Activated T-helper 2 cell treated with anti-CD3 and anti-CD28 coated beads, Interferon-gamma antibody, Interleukin-2, Interleukin-4, amounts not matched to agents 10 μg/mL and 5 μg/mL and 100 μg/mL, durations not matched to agents 14 hours and 24 hours and 36 hours (primary cell): ENCODE measurements around the gene VAT1L. TPM values are rescaled to one million over a fixed set of nuclear protein-coding genes. Genes with fewer than 3 reads are reported as not detected.

Source experiments
- DNase-seq: peaks from one replicate; pipeline ENCODE4 v3.0.0; 2021; ENCODE audit warnings: low spot score
- H3K27ac Mint-ChIP-seq: one replicate; pipeline ENCODE4 v1.8.0; 2021; ENCODE audit warnings: mixed read lengths
- H3K27me3 Mint-ChIP-seq: one replicate; pipeline ENCODE4 v1.8.0; 2021; ENCODE audit warnings: low read depth, mixed read lengths
- H3K36me3 Mint-ChIP-seq: one replicate; pipeline ENCODE4 v1.8.0; 2021; ENCODE audit warnings: low read depth, mixed read lengths
- H3K4me1 Mint-ChIP-seq: one replicate; pipeline ENCODE4 v1.8.0; 2021; ENCODE audit warnings: low read depth, mixed read lengths
- H3K4me3 Mint-ChIP-seq: one replicate; pipeline ENCODE4 v1.8.0; 2021; ENCODE audit warnings: low read depth, mild to moderate bottlenecking, moderate library complexity, mixed read lengths
- H3K9me3 Mint-ChIP-seq: one replicate; pipeline ENCODE4 v1.8.0; 2021; ENCODE audit warnings: mixed read lengths
- intact Hi-C: fragments of 100-400 bp; cut with micrococcal nuclease; formaldehyde crosslinking; loops from one replicate; pipeline ENCODE4 v1.15.1; 2023
- total RNA-seq: library from RNA; stranded (reverse); gene quantifications from 2 replicates; pipeline ENCODE4 v1.2.3, GENCODE V29; 2022

The VAT1L gene
- total RNA-seq, 1 donor from 2014 or later: not detected

GRCh38 chr16:77869997-77870813 lies 81.8 kb downstream of the VAT1L start:
- H3K27ac Mint-ChIP-seq: no peak overlapping the region
- H3K27me3 Mint-ChIP-seq: peaks cover 1% of the 10 kb centered on the region
- DNase-seq: no peak
- no peaks in the 10 kb centered on the region for H3K36me3 Mint-ChIP-seq
- peaks cover 14% of the 10 kb centered on the region for H3K4me1 Mint-ChIP-seq
- H3K4me3 Mint-ChIP-seq: no peak overlapping the region
- no peaks in the 10 kb centered on the region for H3K9me3 Mint-ChIP-seq
- intact Hi-C loops: no loop called here

DNA sequence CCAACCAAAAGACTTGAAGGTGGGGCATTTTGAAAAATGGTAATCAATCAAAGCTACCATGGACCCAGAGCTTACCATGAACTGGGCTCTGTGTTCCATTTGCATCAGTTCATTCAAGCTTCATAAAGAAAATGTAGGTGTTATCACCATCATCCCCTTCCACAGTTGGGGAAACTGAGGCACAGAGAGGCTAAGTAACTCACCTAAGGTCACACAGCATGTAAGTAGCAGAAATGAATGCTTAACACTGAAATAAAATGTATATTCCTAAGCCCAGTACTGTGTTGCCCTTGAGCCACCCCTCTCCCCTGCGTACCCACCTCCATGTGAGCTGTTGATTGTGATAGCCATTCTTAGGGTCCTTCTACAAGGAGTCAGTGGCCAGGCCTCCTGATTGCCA lies 83.6 kb downstream of the VAT1L start:
- no peak overlapping the region for H3K4me3 Mint-ChIP-seq
- no peak for DNase-seq
- intact Hi-C loops: no loop called here
- H3K9me3 Mint-ChIP-seq: no peaks in the 10 kb centered on the region
- H3K4me1 Mint-ChIP-seq: peaks cover 12% of the 10 kb centered on the region
- H3K27me3 Mint-ChIP-seq: no peaks in the 10 kb centered on the region
- H3K27ac Mint-ChIP-seq: no peak overlapping the region
- no peaks in the 10 kb centered on the region for H3K36me3 Mint-ChIP-seq

DNA sequence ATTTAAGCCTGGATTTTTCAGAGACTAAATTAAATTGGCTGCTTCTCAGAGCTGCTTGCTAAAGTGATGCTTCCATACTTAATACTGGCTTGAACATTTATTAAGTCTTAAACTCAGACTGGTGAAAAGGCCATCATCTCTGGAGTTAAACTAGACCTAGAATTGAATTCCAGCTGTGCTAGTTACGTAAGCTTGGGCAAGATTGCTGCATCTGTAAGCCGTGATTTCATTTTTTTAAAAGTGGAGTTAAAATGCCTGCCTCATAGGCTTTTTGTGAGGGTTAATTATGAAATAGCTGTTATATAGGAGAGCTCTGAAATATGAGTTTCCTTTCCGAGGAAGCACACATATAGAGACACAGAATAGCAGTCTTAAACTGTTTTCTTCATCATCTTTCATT lies 84.7 kb downstream of the VAT1L start:
- no peaks in the 10 kb centered on the region for H3K36me3 Mint-ChIP-seq
- intact Hi-C loops: no loop called here
- H3K4me1 Mint-ChIP-seq: peaks cover 12% of the 10 kb centered on the region
- no peak overlapping the region for H3K4me3 Mint-ChIP-seq
- peaks cover 3% of the 10 kb centered on the region for H3K27me3 Mint-ChIP-seq
- no peaks in the 10 kb centered on the region for H3K9me3 Mint-ChIP-seq
- DNase-seq: no peak
- no peak overlapping the region for H3K27ac Mint-ChIP-seq

- Mint-ChIP-seq H3K9me3 (no peaks in the 10 kb centered on the region), H3K36me3 (no peaks in the 10 kb centered on the region), H3K27ac (no peak overlapping the region), H3K4me3 (no peak overlapping the region), H3K4me1 (no peaks in the 10 kb centered on the region), H3K27me3 (peaks cover 5% of the 10 kb centered on the region)
- intact Hi-C loops: no loop called here
- DNase-seq: no peak
Observed at GRCh38 chr16:77874347-77874746, 86.0 kb downstream of the VAT1L start.

GRCh38 chr16:77876776-77877175 lies 88.4 kb downstream of the VAT1L start:
- H3K4me3 Mint-ChIP-seq: no peak overlapping the region
- H3K4me1 Mint-ChIP-seq: no peaks in the 10 kb centered on the region
- H3K36me3 Mint-ChIP-seq: no peaks in the 10 kb centered on the region
- H3K27me3 Mint-ChIP-seq: peaks cover 5% of the 10 kb centered on the region
- no peak overlapping the region for H3K27ac Mint-ChIP-seq
- intact Hi-C loops: no loop called here
- H3K9me3 Mint-ChIP-seq: no peaks in the 10 kb centered on the region
- DNase-seq: no peak

GRCh38 chr16:77877712-77878347 lies 89.5 kb downstream of the VAT1L start:
- Mint-ChIP-seq H3K36me3 (no peaks in the 10 kb centered on the region), H3K27me3 (peaks cover 5% of the 10 kb centered on the region), H3K4me1 (no peaks in the 10 kb centered on the region), H3K4me3 (no peak overlapping the region), H3K9me3 (no peaks in the 10 kb centered on the region), H3K27ac (no peak overlapping the region)
- no peak for DNase-seq
- intact Hi-C loops: no loop called here

DNA sequence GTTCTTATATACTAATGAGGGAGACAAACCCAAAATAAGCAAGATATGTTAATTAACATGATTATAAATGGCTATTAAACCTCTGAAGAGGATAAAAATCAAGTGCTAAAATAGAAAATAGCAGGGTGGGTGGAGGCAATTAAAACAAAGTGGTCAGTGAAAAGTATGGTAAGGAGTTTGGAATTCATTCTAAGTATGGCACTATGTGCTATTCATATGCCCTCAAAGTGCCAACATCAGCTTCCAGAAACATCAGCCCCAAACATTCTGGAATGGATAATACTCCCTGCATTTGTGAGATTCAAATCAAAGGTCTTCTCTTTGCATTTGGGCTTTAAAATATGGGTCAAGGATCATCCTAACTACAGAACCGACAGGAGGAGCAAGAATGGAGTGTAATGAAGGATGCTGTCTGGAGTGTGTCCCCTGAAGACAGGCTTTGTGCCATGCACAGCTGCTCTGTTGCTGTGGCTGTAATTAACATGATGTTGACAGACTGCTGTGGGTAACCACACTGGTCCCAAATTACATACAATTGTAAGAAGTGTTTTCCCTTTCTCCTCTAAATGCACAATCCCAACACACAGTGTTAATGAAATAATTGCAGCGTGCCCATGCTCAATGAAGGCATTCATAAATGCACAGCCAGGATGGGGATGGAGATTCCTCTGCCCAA lies 93.1 kb downstream of the VAT1L start:
- intact Hi-C loops: no loop called here
- Mint-ChIP-seq H3K4me3 (no peak overlapping the region), H3K27ac (no peak overlapping the region), H3K27me3 (peaks cover 6% of the 10 kb centered on the region), H3K36me3 (no peaks in the 10 kb centered on the region), H3K4me1 (no peaks in the 10 kb centered on the region), H3K9me3 (no peaks in the 10 kb centered on the region)
- DNase-seq: no peak

DNA sequence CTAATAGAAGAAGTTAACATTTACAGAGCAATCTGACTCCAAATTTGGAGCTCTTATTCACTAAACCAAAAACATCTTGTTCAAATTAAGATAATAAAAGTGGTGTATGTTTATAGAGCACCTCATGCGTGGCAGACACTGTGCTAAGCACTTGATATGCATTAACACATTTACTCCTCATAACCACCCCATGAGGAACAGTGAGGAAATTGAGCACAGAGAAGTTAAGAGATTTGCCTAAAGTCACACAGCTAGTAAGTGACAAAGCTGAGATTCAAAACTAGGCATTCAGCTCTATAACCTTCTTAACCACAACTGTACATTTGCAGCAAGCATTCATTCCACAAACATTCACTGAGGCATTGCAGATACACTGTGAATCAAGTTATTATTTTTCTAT lies 94.0 kb downstream of the VAT1L start:
- Mint-ChIP-seq H3K4me1 (no peaks in the 10 kb centered on the region), H3K27me3 (peaks cover 6% of the 10 kb centered on the region), H3K27ac (no peak overlapping the region), H3K9me3 (no peaks in the 10 kb centered on the region), H3K4me3 (no peak overlapping the region), H3K36me3 (no peaks in the 10 kb centered on the region)
- DNase-seq: no peak
- intact Hi-C loops: no loop called here

DNA sequence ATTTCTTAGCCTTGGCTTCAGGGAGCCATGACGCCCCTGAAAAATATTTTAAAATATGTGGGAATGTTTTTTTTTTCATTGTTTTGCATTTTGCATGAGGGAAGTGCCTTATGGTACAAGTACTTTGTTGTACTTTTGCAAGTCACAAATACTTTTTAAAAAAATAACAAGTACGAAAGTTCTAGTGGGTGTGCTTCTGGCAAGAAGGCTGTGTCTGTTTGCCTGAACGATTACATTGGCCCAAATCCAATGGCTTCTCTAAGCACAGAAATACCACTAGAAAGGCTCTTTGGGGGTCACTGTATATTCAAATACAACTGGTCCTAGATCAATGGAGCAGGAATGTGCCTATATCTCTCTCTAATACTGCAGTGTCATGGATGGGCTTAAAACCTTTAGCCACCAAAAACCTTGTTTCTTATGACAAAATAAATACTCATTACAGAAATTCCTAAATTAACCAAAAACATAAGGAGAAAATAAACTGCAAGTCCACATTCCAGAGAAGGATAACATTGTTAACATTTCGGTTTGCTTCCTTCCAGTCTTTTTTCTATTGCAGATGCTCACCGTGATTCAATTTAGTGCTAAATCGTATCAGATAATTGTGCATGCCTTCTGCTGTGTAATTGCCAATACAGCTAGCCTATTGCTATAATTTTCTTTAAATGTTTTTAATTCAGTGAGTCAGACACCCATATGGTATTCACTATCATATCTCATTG lies 97.4 kb downstream of the VAT1L start:
- no peak for DNase-seq
- peaks cover 1% of the 10 kb centered on the region for H3K27me3 Mint-ChIP-seq
- no peak overlapping the region for H3K27ac Mint-ChIP-seq
- H3K36me3 Mint-ChIP-seq: no peaks in the 10 kb centered on the region
- no peak overlapping the region for H3K4me3 Mint-ChIP-seq
- no peaks in the 10 kb centered on the region for H3K4me1 Mint-ChIP-seq
- intact Hi-C loops: no loop called here
- H3K9me3 Mint-ChIP-seq: no peaks in the 10 kb centered on the region

- H3K4me3 Mint-ChIP-seq: no peak overlapping the region
Observed at GRCh38 chr16:77888871-77889270, 100.5 kb downstream of the VAT1L start.

DNA sequence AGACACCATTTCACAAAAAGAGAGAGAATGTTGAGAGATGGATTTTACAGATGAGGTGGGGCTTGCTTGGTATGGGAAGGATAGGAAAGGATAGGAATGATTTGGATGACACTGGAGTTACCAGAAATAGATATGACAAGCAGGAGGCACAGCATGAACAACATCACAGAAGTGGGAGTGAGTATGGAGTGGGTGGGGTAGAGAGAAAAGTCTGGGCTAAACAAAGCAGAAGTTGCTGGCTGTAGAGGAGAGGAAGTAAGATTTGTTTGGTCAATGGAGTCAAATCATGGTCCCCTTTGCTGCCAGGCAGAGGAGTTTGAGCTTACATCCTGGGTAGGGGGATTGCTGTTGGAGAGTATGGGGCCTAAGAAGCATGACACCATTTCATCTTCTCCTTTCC lies 101.7 kb downstream of the VAT1L start:
- no peaks in the 10 kb centered on the region for H3K9me3 Mint-ChIP-seq
- intact Hi-C loops: no loop called here

More at GRCh38 chr16:77888871-77889270, 100.5 kb downstream of the VAT1L start:
- Mint-ChIP-seq H3K4me1 (no peaks in the 10 kb centered on the region), H3K27ac (no peak overlapping the region), H3K36me3 (no peaks in the 10 kb centered on the region), H3K27me3 (peaks cover 1% of the 10 kb centered on the region), H3K9me3 (no peaks in the 10 kb centered on the region)
- no peak for DNase-seq
- intact Hi-C loops: no loop called here

DNA sequence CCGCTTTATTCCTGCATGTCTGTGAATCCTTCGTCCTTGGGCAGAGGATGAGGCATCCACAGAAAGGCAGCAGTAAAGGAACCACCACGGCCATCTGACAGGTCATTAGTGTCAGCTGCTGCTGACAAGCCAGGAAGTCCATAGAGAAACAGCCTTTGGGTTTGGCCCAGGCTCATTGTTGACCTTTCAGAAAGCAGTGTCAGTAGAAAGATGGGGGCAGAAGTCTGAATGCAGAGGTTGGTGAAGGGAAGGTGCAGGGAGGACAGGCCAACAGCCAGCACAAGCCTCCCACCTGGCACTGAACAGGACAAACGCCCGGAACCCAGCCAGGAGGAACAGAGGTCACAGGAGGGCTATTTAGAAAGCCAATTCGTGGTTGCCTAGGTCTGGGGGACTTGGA lies 105.8 kb downstream of the VAT1L start:
- H3K4me3 Mint-ChIP-seq: no peak overlapping the region
- intact Hi-C loops: no loop called here
- no peaks in the 10 kb centered on the region for H3K9me3 Mint-ChIP-seq
- no peak overlapping the region for H3K27ac Mint-ChIP-seq
- no peaks in the 10 kb centered on the region for H3K27me3 Mint-ChIP-seq
- no peaks in the 10 kb centered on the region for H3K4me1 Mint-ChIP-seq
- H3K36me3 Mint-ChIP-seq: no peaks in the 10 kb centered on the region
- DNase-seq: no peak

More for the DNA sequence above, 101.7 kb downstream of the VAT1L start:
- no peak overlapping the region for H3K4me3 Mint-ChIP-seq
- H3K36me3 Mint-ChIP-seq: no peaks in the 10 kb centered on the region
- DNase-seq: no peak
- H3K27me3 Mint-ChIP-seq: peaks cover 1% of the 10 kb centered on the region
- H3K27ac Mint-ChIP-seq: no peak overlapping the region
- H3K4me1 Mint-ChIP-seq: no peaks in the 10 kb centered on the region
